Duodenal mucosa (tissue), 2 donors: ENCODE measurements around the gene RPP38.

Source experiments
- H3K27ac ChIP-seq: one replicate; pipeline ENCODE4 v1.7.0; 2013; ENCODE audit warnings: low read depth, low read length
- H3K27me3 ChIP-seq, 2 donors: one replicate each; pipeline ENCODE4 v1.7.0; 2013; ENCODE audit warnings: low read length in 2 of 2, control low read depth in 1 of 2; ENCODE audit not compliant: insufficient read depth in 2 of 2, control insufficient read depth in 1 of 2
- H3K36me3 ChIP-seq, 2 donors: one replicate each; pipeline ENCODE4 v1.7.0; 2013; ENCODE audit warnings: low read length in 2 of 2, control low read depth in 1 of 2; ENCODE audit not compliant: insufficient read depth in 2 of 2, control insufficient read depth in 1 of 2
- H3K4me1 ChIP-seq, 2 donors: one replicate each; pipeline ENCODE4 v1.7.0; 2013; ENCODE audit warnings: low read length in 2 of 2, control low read depth in 1 of 2; ENCODE audit not compliant: insufficient read depth in 2 of 2, control insufficient read depth in 1 of 2
- H3K4me3 ChIP-seq, 2 donors: one replicate each; pipeline ENCODE4 v1.7.0; 2013; ENCODE audit warnings: low read length in 2 of 2, low read depth in 1 of 2
- H3K9ac ChIP-seq, 2 donors: one replicate each; pipeline ENCODE4 v1.7.0; 2013; ENCODE audit warnings: low read length in 2 of 2, low read depth in 1 of 2
- H3K9me3 ChIP-seq, 2 donors: one replicate each; pipeline ENCODE4 v1.7.0; 2013; ENCODE audit warnings: low read length in 2 of 2, control low read depth in 1 of 2; ENCODE audit not compliant: control insufficient read depth in 1 of 2

Gene RPP38

DNA sequence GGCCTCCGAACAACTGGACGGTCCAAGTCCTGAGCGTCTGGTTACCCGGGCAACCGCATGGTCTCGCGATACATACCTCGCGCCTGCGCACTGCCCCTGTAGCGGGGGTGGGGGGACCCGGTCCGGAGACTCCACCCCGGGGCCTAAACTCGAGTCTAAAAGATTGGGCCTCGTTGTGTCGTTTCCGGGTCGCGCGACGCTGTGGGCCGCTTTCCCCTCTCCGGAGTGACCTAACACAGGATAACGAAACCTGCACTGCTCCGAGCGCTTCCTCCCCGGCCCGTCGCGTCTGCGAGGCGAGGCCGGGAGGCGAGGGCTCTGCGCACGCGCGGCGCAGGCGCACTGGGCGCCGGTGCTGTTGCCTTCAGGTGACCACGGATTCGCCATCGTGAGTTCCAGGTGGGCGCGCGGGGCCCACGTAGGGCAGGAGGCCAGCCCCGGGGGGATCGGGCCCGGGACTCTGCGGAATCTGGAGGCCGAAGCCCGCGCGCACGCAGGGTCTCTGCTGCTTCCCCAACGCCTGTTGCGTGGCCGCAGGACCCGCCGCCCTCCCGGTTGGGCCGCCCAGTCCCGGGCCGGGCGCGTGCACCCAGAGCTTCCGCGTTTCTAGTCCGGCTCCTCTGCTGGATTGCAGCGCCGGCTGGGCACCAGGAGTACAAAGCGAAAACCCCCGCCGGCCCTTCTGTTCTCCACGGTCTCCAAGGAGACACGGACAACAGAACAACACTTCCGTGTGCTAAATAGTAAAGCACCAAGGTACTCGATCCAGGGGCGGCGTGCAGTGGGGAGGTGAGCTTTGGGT is at the start of gene RPP38:
Gene RPP38 (plus strand): TSS at position 345 of the 802 bp plus-strand sequence. CDS start 5,960 bp downstream, outside the sequence.
- Histone ChIP-seq H3K36me3 (peaks cover 6 to 14% of the 10 kb centered on the region in 2 donors), H3K9ac (peak within 1 kb of the TSS; percentile 90 to 96), H3K27me3 (no peaks in the 10 kb centered on the region), H3K4me1 (peaks cover 22 to 28% of the 10 kb centered on the region in 2 donors), H3K9me3 (no peaks in the 10 kb centered on the region), H3K4me3 (peak within 1 kb of the TSS; percentile 78 to 87), H3K27ac (peak within 1 kb of the TSS; percentile 95)

GRCh38 chr10:15049533-15049932 is 47.6 kb upstream of the RPP38 start:
- Histone ChIP-seq H3K36me3 (no peaks in the 10 kb centered on the region), H3K4me1 (no peaks in the 10 kb centered on the region), H3K4me3 (no peak overlapping the region), H3K27me3 (no peaks in the 10 kb centered on the region), H3K9ac (no peak overlapping the region), H3K9me3 (no peaks in the 10 kb centered on the region), H3K27ac (no peak overlapping the region)

GRCh38 chr10:15052121-15052520 is 45.0 kb upstream of the RPP38 start:
- Histone ChIP-seq H3K27me3 (no peaks in the 10 kb centered on the region), H3K36me3 (no peaks in the 10 kb centered on the region), H3K9me3 (no peaks in the 10 kb centered on the region), H3K4me3 (no peak overlapping the region), H3K27ac (no peak overlapping the region), H3K9ac (no peak overlapping the region), H3K4me1 (no peaks in the 10 kb centered on the region)

DNA sequence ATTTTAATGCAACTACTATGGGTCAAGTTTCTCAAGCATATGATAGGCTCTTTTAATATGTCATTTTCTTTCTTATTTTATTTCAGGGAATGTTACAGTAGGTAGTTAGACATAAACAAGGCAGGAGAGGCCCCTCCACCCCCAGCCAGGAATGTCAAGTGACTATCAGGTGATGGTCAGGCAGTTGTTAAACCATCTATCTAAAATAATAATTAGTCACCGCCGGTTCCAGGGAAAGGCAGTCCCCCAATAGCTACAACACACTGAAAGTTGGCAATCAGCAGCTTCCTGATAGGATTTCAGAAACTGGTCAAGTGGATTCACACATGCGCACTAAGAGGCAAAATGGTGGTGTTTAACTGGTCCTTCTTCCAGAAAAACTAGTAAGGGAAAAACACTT is 44.1 kb upstream of the RPP38 start:
- no peak overlapping the region for H3K9ac ChIP-seq

GRCh38 chr10:15058689-15059088 is 38.5 kb upstream of the RPP38 start:
- Histone ChIP-seq H3K4me3 (no peak overlapping the region), H3K9me3 (peaks cover 0 to 7% of the 10 kb centered on the region in 2 donors), H3K9ac (no peak overlapping the region)

More for the DNA sequence above, 44.1 kb upstream of the RPP38 start:
- H3K4me1 ChIP-seq = no peaks in the 10 kb centered on the region
- no peak overlapping the region for H3K4me3 ChIP-seq
- no peaks in the 10 kb centered on the region for H3K36me3 ChIP-seq
- no peaks in the 10 kb centered on the region for H3K9me3 ChIP-seq
- no peaks in the 10 kb centered on the region for H3K27me3 ChIP-seq
- no peak overlapping the region for H3K27ac ChIP-seq

DNA sequence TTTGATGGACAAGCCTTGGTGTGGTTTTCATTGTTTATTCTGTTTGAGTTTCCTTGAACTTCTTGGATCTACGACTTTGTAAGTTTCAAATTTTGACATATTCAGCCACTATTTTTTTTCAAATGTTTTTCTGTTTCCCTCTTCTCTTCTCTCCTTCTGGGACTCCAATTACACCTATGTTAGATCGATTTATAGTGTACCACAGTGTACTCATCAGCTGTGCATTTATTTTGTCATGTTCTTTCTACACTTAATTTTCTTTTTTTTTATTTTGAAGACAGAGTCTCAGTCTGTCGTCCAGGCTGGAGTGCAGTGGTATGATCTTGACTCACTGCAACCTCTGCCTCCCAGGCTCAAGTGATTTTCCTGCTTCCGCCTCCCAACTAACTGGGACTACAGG is 37.2 kb upstream of the RPP38 start:
- Histone ChIP-seq H3K9ac (no peak overlapping the region), H3K4me1 (no peaks in the 10 kb centered on the region), H3K36me3 (no peaks in the 10 kb centered on the region), H3K27me3 (no peaks in the 10 kb centered on the region), H3K27ac (no peak overlapping the region), H3K4me3 (no peak overlapping the region), H3K9me3 (peaks cover 0 to 7% of the 10 kb centered on the region in 2 donors)

More at GRCh38 chr10:15058689-15059088, 38.5 kb upstream of the RPP38 start:
- H3K36me3 ChIP-seq = no peaks in the 10 kb centered on the region
- H3K27ac ChIP-seq = no peak overlapping the region
- H3K4me1 ChIP-seq = no peaks in the 10 kb centered on the region
- no peaks in the 10 kb centered on the region for H3K27me3 ChIP-seq

DNA sequence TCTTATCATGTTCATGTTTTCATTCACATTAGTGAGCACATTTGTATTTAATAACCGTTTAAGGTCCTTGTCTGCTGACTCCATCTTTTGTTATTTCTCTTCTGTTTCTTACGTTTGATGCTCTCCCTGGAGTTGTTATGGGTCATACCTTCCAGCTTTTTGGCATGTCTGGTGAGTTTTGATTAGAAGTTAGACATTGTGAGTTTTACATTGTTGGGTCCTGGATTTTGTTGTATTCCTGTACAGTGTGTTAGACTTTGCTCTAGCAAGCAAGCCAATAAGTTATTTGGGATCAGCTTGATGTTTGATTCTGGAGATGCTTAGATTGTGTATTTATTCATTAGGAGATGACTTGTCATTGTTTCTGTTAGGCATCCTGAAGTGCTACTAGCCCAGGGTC is 36.5 kb upstream of the RPP38 start:
- Histone ChIP-seq H3K27ac (no peak overlapping the region), H3K36me3 (no peaks in the 10 kb centered on the region), H3K4me3 (no peak overlapping the region), H3K9me3 (peaks cover 0 to 7% of the 10 kb centered on the region in 2 donors), H3K27me3 (no peaks in the 10 kb centered on the region), H3K9ac (no peak overlapping the region), H3K4me1 (no peaks in the 10 kb centered on the region)

DNA sequence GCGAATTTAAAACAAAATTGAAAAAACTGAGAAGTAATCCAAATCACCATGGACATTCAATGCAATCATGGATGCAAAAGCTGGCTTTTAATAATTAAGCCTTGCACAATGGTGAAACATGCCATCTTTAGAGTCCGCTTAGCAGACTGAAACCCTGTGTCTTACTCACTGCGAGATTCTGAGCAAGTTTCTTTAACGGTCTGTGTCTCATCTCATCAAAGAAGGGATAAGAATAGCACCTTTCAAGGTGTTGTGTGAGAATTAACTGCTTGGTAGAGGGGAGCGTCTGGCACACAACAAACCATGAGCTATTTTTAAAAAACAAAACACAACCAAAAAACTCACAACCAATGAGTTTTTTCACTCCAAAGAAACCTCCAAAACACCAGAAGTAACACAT is 30.0 kb upstream of the RPP38 start:
- H3K9me3 ChIP-seq = no peaks in the 10 kb centered on the region
- no peaks in the 10 kb centered on the region for H3K27me3 ChIP-seq
- no peaks in the 10 kb centered on the region for H3K4me1 ChIP-seq
- no peak overlapping the region for H3K9ac ChIP-seq
- H3K36me3 ChIP-seq = no peaks in the 10 kb centered on the region
- no peak overlapping the region for H3K4me3 ChIP-seq
- H3K27ac ChIP-seq = no peak overlapping the region

DNA sequence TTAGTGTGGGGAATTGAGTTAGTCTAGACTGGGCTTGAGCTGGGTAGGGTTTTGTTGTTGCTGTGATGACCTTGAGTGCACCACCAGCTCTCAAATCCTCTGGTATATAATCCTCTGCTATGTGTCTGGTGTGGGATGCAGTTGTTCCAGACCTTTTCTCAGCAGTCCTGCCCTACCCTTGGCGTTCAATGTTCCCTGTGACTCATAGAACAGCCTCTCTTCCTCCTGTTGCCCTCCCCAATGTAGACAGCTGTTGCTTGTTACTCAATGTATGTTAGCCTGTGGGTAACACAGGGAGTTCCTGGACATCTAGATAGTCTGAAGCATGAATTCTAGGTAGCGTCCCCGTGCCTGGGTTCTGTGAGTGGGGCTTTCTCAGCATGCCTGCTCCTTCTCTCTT is 28.4 kb upstream of the RPP38 start:
- Histone ChIP-seq H3K27me3 (no peaks in the 10 kb centered on the region), H3K36me3 (no peaks in the 10 kb centered on the region), H3K9me3 (no peaks in the 10 kb centered on the region), H3K27ac (no peak overlapping the region), H3K4me3 (no peak overlapping the region), H3K4me1 (no peaks in the 10 kb centered on the region), H3K9ac (no peak overlapping the region)

DNA sequence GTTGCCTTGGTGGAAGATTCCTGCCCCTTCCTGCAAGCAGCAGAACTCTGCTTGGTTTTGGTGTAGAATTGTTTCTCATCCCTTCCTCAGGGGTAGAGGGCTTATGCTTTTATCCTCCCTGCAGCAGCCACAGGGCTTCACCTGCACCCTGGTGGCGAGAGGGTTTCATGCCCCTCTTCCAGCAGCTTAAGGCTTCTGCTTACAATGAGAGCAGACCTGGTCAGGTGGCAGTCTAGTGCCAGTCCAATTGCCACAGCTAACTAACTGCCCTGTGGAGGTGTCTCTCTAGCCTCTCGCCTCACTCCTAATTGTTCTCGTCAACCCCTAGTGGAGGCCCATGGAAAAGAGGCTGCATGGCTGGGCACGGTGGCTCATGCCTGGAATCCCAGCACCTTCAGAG is 27.9 kb upstream of the RPP38 start:
- H3K36me3 ChIP-seq = no peaks in the 10 kb centered on the region
- no peaks in the 10 kb centered on the region for H3K4me1 ChIP-seq
- H3K4me3 ChIP-seq = no peak overlapping the region
- no peak overlapping the region for H3K9ac ChIP-seq
- H3K27ac ChIP-seq = no peak overlapping the region
- H3K27me3 ChIP-seq = no peaks in the 10 kb centered on the region
- no peaks in the 10 kb centered on the region for H3K9me3 ChIP-seq
